Stimulated activated CD8-positive, alpha-beta memory T cell treated with anti-CD3 and anti-CD28 coated beads, Interleukin-2, amount 100 ng/mL, for 1 hour (primary cell): ENCODE data around the gene EIF4ENIF1.
"Not testable (repeated sequence)": the region's sequence is repeated elsewhere in the genome, so short reads cannot be mapped to it uniquely, and the experiment has no call there.

ENCODE experiments used
- DNase-seq, 2 donors: peaks; one replicate each; pipeline ENCODE4 v3.0.0-alpha.2; 2020; ENCODE audit warnings: low read depth in 2 of 2

Gene EIF4ENIF1

DNA sequence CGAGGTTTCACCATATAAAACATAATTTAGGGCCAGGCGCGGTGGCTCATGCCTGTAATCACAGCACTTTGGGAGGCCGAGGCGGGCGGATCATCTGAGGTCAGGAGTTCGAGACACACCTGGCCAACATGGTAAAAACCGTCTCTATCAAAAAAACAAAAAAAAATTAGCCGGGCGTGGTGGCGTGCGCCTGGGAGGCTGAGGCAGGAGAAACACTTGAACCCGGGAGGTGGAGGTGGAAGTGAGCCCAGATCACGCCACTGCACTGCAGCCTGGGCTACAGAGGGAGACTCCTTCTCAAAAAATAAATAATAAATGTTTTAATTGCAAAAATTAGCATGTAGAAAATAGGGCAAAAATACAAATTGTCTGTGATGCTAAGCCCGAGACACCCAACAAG, 5.7 kb upstream of the EIF4ENIF1 start:
- no peak for DNase-seq

DNA sequence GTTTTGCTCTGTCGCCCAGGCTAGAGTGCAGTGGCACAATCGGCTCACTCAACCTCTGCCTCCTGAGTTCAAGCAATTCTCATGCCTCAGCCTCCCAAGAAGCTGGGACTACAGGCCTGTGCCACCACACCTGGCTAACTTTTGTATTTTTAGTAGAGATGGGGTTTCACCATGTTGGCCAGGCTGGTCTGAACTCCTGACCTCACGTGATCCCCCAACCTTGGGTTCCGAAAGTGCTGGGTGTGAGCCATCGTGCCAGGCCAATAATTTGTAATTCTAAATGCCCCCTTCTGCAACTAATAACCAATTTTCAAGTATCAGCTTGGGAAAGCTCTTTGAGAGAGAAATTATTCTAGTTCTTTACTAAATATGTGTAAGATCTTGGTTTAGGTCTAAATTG, 3.7 kb upstream of the EIF4ENIF1 start:
- DNase-seq, result not testable (repeated sequence)

DNA sequence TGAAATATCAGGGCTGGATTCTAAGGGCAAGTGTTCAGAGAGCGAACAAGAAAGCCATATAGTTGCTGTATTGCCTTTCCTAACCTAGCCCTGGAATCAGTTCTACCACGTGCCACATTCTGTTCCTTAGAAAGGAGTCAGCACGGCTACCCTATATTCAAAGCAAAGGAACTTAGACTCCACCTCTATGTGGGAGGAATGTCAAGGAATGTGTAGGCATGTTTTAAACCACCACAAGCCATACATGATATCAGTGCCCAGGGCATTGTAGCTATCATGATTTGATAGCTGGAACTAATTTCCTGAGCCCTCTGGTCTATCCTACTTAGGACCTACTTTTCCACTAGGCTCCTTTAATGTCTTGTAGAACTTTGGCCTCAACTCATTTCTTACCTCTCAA, 2.5 kb upstream of the EIF4ENIF1 start:
- no peak for DNase-seq

DNA sequence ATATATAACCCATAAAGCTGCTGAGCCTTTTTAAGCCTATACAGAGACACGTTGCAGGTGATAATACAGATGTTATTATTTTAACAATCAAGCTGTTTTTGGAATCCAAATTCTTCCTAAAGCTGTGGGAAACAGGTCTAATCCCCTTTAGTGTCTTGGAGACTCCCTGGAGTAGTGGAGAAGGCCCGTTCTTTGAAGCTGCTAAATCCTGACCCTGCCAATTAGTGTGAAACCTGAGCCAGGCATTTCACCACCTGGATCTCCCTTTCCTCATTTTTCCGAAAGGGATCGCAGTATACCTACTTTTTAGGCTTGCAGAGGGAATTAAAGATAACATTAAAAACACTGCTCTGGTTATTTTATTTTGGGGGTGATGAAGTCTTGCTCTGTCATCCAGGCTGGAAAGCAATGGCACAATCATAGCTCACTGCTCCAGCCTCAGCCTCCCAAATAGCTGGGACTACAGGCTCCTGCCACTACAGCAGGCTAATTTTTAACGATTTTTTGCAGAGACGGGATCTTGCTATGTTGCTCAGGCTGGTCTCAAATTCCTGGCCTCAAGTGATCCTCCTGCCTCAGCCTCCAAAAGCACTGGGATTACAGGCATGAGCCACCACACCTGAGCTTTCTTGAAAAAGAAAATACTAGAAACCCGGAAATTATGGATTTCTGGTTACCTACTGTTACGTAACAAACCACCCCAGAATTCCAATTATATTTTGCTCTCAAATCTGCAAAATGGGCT, 1.7 kb upstream of the EIF4ENIF1 start:
- no peak for DNase-seq

DNA sequence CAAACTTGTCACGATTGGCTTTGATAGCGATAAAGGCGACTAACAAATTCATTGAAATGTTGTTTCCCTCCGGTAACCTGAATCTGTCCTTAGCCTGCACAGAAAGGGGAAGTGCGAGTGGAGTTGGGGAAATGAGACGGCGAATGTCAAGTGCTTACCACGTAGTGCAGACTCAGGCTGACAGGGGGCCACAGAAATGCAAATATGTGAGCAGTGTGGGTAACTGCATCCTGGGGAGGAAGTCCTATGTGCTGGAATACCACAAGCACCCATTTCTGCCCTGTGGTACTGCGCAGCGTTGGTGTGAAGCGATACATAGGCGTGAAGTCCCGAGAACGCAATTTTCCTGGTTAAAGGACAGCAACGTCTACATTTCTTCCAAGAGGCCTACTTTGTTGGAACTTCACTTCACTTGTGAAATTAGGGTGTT, 869 bp upstream of the EIF4ENIF1 start:
- peak in 1 of 2 donors; percentile 24 for DNase-seq

DNA sequence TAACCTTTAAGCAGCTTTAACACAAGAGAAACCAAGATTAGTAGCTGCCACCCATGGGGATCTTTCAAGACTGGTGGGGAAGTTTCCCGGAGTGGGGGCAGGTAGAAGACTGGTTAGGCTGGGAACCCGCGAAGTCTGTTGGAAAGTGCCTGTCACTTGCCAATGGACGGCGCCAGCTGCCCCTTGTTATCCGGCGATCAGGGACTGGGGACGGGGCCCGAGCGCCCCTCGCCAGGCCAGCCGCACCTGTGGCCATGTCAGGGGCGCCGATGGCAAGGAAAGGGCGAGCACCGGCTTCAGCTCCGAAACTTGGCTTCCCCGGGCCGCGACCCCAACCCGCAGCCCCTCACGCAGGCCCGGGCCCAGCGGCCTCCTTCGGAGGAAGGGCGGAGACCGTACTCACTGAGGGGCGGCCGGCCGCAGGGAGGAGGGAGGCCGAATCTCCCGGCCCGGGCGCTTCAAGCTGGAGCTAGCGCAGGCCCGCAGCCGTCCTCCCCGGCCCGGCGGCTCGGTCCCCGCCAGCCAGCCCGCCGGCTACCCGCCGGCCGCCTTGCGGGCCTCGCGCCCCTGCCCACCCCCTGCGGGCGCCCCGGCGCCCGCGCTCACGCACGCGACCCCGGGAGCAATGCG, 539 bp downstream of the EIF4ENIF1 start:
- peak in 1 of 2 donors; percentile 4 for DNase-seq

DNA sequence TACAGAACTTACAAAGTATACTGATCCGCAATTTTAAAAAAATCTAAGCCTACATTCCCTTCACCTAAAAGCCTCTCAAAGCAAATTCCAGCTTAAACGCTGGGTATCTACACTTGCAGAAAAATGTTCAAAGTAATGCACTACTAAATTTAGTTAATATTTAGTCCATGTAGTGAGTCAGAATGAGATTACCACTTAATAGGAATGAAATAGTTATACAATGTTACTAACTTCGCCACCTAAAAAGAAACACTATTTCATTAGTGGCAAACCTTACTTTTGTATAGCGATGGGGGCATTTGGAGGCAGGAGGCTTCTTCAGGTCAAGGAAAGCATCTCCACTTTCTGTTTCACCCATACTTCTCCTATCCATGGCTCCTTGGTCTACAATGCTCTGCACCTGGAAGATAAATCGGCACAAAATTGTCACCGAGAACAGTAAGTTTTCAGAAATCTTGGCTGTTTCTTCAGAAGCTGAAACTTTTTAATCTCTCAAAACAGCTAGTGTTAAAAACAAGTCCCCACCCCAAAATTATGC, 1.2 kb downstream of the EIF4ENIF1 start:
- no peak for DNase-seq

DNA sequence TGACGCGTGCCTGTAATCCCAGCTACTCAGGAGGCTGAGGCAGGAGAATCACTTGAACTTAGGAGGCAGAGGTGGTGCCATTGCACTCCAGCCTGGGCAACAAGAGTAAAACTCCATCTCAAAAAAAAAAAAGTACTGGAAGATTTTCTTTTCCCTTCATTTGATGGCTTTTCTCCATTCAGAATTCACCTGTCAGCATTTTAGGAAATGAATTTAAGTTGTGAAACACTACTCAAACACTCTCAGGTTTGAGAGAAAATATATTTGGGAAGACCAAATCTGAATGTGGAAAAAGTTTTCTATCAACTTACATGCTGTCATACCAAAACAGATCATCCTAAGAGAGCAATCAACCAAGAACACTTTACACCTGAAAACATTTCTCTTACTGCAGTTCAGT, 2.7 kb downstream of the EIF4ENIF1 start:
- DNase-seq, result no peak

DNA sequence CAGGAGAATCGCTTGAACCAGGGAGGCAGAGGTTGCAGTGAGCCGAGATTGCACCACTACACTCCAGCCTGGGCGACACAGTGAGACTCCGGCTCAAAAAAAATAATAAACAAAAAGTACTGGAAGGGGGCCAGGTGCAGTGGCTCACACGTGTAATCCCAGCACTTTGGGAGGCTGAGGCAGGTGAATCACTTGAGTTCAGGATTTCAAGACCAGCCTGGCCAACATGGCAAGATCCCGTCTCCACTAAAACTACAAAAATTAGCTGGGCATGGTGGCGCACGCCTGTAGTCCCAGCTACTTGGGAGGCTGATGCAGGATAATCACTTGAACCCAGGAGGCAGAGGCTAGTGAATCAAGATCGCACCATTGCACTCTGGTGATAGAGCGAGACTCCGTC, 3.3 kb downstream of the EIF4ENIF1 start:
- not testable (repeated sequence) for DNase-seq

DNA sequence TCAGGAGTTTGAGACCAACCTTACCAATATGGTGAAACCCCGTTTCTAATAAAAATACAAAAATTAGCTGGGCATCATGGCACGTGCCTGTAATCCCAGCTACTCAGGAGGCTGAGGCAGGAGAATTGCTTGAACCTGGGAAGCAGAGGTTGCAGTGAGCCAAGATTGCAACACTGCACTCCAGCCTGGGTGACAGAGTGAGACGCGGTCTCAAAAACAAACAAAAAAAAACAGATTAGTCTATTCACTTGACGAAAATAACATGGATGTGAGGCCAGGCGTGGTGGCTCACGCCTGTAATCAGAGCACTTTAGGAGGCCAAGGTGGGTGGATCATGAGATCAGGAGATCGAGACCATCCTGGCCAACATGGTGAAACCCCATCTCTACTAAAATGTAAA, 7.2 kb downstream of the EIF4ENIF1 start:
- not testable (repeated sequence) for DNase-seq

DNA sequence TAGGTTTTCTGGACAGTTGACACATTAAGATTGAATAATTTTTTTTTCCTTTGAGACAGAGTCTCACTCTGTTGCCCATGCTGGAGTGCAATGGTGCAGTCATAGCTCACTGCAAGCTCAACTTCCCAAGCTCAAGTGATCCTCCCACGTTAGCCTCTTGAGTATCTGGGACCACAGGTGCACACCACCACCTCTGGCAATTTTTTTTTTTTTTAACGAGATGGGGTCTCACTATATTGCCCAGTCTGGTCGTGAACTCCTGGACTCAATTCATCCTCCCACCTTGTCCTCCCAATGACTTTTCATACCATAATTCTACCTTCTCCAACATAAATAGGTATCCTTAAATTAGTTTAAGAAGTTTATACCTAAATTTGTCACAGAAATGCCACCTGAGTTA, 8.5 kb downstream of the EIF4ENIF1 start:
- DNase-seq, result no peak

DNA sequence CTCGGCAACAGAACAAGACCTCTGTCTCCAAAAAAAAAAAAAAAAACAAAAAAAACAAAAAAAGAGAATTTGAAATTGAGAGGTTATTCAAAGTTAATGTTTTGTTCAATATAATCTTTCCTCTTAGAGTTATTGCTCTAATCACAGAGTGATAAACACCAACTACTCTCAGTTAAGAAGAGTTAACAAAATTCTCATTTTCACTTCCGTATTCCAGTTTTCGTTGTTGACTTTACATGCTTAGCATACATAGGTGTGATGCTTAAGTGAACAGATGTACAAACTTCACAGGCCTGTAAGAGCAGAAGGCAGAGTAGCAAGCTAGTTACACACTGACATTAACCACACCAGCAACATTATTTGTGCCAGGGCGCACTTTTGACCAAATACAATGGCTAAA, 12.3 kb downstream of the EIF4ENIF1 start:
- no peak for DNase-seq

DNA sequence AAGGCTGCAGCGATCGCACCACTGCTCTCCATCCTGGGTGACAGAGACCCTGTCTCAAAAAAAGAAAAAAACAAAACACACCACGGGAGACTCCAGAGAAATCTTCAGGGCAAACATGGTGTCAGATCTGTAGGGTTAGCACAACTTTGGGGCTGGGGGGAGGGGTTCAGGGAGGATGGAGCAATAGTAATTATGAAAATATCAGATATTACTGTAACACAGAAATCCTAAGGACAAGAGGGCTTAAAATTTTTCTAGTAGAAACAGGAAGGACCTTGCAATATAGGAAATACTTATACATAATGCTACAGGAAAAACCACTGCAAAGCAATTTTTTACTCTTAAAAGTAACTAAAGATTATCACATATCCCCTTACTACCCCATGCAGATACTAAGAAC, 13.8 kb downstream of the EIF4ENIF1 start:
- DNase-seq, result no peak

DNA sequence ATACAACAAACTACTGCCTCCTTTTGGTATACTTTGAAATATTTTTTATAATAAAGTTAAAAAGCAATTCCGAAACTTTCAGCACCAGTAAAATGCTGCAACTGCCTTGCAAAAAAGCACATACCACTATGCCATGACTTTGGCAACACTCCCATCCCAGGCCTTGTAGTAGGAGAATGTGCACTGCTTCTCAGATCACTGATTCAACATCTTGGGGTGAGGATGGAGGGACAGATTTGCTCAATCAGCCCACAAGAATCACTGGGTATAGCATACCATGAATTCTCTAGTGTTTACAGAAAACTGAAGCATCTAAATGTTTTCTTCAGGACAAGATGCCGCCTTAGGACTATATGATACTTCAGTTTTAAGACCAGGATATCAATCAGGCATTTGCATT, 14.9 kb downstream of the EIF4ENIF1 start:
- DNase-seq, result no peak

DNA sequence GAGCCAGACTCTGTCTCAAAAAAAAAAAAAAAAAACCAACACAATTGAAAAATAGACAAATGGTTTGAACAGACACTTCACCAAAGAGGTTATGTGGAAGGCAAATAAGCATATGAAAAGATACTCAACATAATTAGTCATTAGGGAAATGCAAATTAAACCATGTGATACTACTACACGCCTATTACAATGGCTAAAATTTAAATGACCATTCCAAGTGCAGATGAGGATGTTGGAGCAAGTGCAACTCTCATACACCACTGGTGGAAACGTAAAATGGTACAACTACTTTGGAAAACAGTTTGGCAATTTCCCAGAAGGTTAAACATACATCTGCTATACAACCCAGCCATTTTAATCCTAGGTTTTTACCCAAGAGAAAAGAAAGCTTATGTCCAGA, 24.3 kb downstream of the EIF4ENIF1 start:
- no peak for DNase-seq

DNA sequence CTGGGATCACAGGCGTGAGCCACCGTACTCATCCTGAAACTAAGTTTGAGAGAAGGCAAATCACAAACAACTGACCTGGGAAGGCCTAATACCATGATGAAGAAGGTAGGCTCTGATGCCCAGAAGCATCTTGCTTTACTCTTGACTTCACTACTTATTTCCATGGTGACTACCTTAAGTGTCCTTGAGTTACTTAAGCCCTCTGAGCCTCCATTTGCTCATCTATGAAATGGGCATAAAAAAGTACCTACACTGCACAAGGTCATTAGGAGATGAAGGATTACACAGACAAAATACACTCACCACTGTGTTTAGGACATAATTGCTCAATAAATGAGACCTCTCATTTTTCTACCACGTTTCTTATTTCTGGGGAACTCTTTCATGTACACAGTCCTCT, 27.9 kb downstream of the EIF4ENIF1 start:
- DNase-seq, result no peak

DNA sequence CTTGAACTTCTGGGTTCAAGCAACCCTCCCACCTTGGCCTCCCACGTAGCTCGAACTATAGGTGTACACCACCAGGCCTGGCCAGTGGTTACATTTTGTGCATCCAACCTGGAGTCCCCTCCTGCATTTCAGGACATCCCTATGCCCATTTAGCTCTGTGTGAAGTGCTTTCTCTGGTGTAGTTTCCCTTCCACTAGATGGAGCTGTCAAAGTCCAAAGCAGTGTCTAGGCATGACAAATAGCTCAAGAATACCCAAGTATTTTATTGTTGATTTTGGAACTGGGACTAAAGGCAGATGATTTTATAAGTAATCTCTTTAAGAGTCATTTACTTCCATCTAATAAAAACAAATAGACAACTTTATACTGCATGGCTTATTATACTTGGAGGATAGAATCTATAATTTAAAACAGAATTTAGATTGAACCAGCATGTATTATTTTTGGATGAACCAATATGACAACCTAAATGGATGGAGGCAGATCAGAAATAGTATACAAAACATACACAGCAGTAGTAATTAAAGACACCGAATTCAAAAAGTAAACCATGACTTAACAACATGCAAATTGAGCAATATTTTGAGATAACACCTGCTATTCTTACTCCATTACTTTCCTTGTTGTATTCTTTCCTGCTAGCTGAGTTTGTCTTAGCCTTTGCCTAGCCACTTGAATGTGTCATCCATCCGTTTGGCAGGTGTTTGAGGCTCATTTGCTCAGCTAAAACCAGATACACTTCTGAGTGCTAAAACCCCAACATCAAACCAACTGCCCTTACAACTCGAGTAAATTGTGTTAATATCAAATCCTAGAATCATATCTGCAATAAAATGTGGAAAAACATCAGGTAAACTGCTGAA, 37.7 kb downstream of the EIF4ENIF1 start:
- DNase-seq, result no peak

DNA sequence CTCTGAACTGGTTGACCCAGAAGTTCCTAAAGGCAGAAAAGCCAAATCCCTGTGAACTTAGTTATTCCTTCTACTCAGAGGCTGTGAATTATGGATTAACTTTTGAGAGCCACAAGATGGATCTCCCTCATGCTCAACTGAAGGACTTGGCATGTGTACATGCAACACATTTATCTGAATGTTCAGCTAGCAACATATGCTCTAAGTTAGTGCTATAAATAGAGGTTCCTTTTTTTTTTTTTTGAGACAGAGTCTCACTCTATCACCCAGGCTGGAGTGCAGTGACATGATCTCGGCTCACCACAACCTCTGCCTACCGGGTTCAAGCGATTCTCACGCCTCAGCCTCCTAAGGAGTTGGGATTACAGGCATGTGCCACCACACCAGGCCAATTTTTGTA, 40.1 kb downstream of the EIF4ENIF1 start:
- DNase-seq, result no peak

DNA sequence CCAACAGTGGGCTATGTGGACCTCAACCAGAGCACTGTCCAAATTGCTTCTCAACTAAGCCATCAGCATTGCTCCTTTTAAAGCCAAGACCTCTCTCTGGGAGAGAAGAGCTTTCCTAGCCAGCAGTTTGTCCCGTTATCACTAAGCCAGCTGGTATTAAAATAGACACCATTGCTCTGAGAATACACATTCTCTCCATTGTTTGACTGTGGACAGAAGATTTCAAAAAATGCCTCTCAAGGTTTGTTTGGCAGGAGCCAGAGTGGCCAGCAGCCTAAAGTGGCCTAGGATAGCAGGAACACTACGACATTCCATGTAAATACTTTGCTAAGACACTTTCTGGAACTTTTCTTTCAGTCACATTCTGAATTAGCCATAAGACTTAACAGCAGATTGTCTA, 41.3 kb downstream of the EIF4ENIF1 start:
- no peak for DNase-seq

DNA sequence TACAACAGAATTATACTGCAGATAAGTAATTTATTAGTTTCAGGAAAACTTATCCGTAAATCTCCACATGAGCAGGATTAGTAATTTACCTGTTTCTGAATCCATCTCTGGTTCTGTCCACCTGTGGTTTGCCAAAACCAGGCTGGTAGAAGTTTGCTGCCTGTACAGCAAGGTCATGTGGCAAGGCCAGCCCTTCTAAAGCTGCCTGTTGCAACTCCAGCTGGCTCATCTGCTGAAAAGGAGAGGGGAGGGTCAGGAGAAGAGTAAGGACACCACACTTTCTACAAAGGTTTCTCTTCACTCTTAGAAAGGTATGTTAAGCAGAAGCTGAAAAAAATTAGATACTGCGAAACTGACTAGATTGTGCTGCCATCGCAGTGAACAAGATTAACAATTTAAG, 42.3 kb downstream of the EIF4ENIF1 start:
- DNase-seq, result no peak

DNA sequence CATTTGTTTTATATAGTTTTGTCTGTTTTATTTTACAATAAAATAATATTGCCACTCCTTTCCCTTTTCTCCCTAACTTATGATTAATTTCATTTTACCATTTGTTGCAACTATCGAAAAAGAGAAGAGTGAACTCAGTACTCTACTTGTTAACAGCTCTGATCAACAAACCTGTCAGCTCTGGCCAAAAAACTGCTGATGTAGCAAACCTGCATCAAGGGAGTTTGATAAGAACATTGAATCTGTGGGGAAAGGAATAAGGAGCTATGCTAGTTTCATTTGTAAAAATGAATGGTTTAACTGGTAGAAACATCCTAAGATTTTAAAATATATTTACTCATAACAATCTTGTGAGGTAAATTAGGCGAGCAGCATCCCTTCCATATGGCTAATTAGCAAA, 42.9 kb downstream of the EIF4ENIF1 start:
- no peak for DNase-seq

DNA sequence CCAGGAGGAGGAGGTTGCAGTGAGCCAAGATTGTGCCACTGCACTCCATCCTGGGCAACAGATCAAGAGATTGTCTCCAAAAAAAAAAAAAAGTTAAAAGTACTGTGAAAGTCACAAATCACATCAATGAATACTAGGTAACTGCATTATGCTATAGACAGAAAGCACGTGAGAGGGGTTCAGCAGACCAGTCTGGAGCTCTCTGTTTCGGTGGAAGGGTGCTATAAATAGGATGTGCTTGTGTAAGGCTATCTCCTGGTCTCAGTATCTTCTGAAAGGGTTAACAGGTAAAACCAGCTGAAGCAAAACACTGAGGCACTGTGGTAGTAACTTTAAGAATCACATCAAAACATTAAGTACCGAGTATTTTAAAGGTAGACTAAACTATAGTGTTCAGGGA, 43.4 kb downstream of the EIF4ENIF1 start:
- no peak for DNase-seq
